Stomach (tissue), 4 donors: ENCODE results near the gene MARK1.

Experiments
- CTCF ChIP-seq, 7 experiments: fragments of 450-650 bp in 4 of 7; fragments of 200-600 bp in 3 of 7; sonication (generic) in 3 of 7; IDR thresholded peaks; one replicate each; pipeline ENCODE4 v1.5.1; 2016 to 2019; ENCODE audit warnings: antibody characterized with exemption in 7 of 7, control low read depth in 2 of 7, mild to moderate bottlenecking in 1 of 7
- EP300 ChIP-seq: sonication (generic); formaldehyde crosslinking; IDR thresholded peaks from one replicate; pipeline ENCODE4 v1.6.1; 2017; ENCODE audit warnings: antibody characterized with exemption
- POLR2A ChIP-seq, 4 donors: fragments of 450-650 bp; IDR thresholded peaks; one replicate each; pipeline ENCODE4 v1.6.1; 2016; ENCODE audit warnings: antibody characterized with exemption in 4 of 4, control low read depth in 2 of 4, mild to moderate bottlenecking in 1 of 4, moderate library complexity in 1 of 4
- POLR2AphosphoS5 ChIP-seq, 3 donors: sonication (generic); formaldehyde crosslinking; IDR thresholded peaks; one replicate each; pipeline ENCODE4 v1.6.1; 2016; ENCODE audit warnings: antibody characterized with exemption in 3 of 3

- no peak for TF ChIP-seq CTCF (IDR thresholded peaks at IDR 0.05)
- TF ChIP-seq EP300, result no peak
- TF ChIP-seq POLR2A (IDR thresholded peaks at IDR 0.05), result no peak
- TF ChIP-seq POLR2AphosphoS5 (IDR thresholded peaks at IDR 0.05), result no peak
These were observed 50.0 kb downstream of the MARK1 start for GRCh38 chr1:220577926-220578325.
